GM20431 (cell line): Measurements from ENCODE around the gene NCOA7.

Experiments
- in situ Hi-C: fragments of 300-500 bp; cut with MseI, MboI; formaldehyde crosslinking; loops from one replicate; pipeline ENCODE4 v1.15.0; 2020; ENCODE audit warnings: low sequenced_read_pairs; ENCODE audit not compliant: unreplicated experiment

The NCOA7 gene

GRCh38 chr6:125954735-125955339 lies 164.1 kb downstream of the NCOA7 start:
- in situ Hi-C loops: loop anchor here (10.0 to 25.0 kb wide), 2 partner anchors 170 to 643 kb away; partner anchors contain the start of gene HDDC2

DNA sequence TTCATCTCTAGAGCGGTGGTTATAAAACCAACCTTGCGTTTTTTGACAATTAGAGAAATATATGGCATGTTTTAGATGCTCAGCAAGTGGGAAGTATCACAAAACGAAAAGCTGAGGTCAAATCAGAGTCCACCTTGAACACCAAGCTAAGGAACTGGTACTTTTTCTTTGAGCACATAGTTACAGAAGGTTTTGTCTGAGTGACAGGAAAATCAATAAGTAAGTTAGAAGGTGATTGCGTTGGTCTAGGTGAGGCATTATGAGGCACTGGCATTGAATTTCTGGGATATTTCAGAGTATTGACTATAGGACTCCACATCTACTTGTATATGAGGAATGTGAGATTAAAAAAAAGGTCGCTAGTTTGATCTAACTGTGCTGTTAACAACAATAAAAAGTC lies 165.2 kb downstream of the NCOA7 start:
- in situ Hi-C loops: loop anchor here (10.0 to 25.0 kb wide), 2 partner anchors 171 to 644 kb away; partner anchors contain the start of gene HDDC2

GRCh38 chr6:125956506-125957390 lies 166.0 kb downstream of the NCOA7 start, which contains the start of gene HINT3:
Gene HINT3 (plus strand): TSS chr6:125956770. CDS start chr6:125956978, 208 bp downstream.
- in situ Hi-C loops: loop anchor here (10.0 to 25.0 kb wide), 2 partner anchors 172 to 644 kb away; partner anchors contain the start of gene HDDC2

- in situ Hi-C loops: loop anchor here (10.0 to 25.0 kb wide), 2 partner anchors 173 to 645 kb away; partner anchors contain the start of gene HDDC2
These were observed 166.6 kb downstream of the NCOA7 start for GRCh38 chr6:125957391-125957693.

- in situ Hi-C loops: loop anchor here (10.0 to 25.0 kb wide), 2 partner anchors 173 to 646 kb away; partner anchors contain the start of gene HDDC2
These were observed 167.1 kb downstream of the NCOA7 start for GRCh38 chr6:125957845-125958244.

DNA sequence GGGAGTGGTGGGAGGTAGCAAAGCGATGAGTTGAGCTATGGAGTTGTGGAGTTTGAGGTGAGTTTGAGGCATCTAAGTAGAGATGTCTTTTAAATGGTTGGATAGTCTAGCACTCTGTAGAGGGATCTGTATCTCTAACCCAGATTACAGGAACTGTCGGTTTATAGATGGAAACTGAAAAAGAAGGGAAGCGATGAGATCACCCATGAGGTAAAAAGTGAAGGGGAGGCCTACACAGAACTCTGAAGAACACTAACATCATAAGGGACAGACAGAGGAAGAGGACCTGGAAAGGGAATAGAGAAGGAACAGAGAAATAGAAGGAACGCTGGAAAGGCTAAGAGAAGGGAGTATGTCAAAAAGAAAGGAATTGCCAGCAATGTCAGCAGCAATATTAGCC lies 168.3 kb downstream of the NCOA7 start:
- in situ Hi-C loops: loop anchor here (10.0 to 25.0 kb wide), 2 partner anchors 174 to 647 kb away; partner anchors contain the start of gene HDDC2

DNA sequence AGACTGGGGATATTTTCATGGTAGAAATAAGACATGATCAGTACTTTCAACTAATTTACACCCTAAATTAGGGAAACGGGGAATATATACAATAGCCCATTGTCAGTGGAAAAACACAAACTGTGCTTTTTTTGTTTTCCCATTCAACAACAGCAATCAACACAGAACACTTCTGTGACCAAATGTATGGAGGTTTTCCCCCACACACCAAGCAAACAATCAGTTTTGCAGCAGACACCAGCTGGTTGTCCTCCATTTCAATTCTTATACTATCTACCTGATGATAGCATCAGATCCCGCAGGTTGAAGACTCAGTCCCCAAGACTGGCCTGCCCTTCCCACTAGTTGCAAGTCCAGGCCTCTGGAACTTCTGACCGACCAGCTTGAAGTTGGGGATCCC lies 170.4 kb downstream of the NCOA7 start:
- in situ Hi-C loops: loop anchor here (25.0 kb wide), 1 partner anchor 649 kb away; the partner anchor contains the start of gene HDDC2

- in situ Hi-C loops: loop anchor here (25.0 kb wide), 1 partner anchor 651 kb away; the partner anchor contains the start of gene HDDC2
These were observed 172.2 kb downstream of the NCOA7 start for GRCh38 chr6:125962900-125963497.

DNA sequence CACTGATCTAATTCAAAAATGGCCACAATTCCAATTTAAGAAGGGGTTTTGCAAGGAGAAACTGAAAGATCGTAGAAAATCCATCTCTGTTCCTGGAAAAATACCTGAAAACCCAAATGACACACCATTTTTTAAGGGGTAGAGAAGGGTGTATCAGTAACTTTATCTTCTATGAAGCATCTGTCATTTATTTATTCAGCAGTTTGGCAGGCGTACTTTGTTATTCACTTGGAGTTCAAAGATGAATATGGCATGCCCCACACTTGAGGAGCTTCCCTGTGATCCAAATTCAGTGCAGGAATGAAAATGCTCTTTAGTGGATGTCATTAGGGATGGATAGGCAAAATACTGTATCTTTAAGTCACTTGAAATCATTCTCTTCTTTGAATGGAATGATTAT lies 173.1 kb downstream of the NCOA7 start:
- in situ Hi-C loops: loop anchor here (25.0 kb wide), 1 partner anchor 652 kb away; the partner anchor contains the start of gene HDDC2

DNA sequence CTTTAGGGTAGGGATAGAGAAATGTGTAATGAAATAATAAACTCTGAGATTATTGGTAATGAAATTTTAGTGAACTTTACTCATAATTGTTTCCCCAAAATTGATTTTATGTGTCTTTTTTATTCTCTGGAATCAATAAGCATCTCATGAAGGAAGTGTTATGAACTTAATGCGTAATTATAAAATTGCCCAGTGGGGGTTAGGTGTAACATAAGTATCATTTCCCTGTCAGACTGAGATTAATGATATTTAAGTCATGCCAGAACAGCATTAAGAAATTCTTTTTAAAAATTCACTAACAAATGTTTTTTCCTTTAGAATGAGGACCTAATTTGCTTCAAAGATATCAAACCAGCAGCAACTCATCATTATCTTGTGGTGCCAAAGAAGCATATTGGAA lies 175.8 kb downstream of the NCOA7 start:
- in situ Hi-C loops: loop anchor here (25.0 kb wide), 1 partner anchor 654 kb away; the partner anchor contains the start of gene HDDC2

DNA sequence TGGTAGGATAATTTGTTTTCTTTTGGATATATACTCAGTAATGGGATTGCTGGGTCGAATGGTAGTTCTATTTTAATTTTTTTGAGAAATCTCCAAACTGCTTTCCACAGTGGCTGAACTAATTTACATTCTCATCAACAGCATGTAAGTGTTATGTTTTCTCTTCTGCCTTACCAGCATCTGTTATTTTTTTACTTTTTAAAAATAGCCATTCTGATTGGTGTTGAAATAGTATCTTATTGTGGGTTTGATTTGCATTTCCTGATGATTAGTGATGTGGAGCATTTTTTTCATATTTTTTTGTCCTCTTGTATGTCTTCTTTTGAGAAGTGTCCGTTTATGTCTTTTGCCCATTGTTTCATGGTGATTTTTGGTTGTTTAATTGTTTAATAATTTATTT lies 177.7 kb downstream of the NCOA7 start:
- in situ Hi-C loops: loop anchor here (25.0 kb wide), 1 partner anchor 656 kb away; the partner anchor contains the start of gene HDDC2

DNA sequence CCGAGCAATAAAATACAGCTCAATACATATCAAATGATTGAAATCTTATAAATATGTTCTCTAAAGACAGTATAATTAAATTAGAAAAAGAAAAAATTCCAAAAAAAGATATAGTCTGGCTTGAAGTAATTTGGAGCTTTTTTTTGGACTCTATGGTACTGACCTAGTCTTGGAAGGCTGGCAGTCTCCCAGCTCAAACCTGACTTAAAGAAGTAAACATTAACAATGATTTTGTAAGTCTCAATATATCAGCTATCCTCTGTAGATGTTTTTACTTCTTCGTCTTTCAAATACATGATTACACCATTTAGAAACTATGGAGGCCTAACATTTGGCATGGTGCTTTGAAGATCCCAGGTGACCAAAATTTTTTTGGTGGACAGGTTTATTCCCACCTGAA lies 180.0 kb downstream of the NCOA7 start:
- in situ Hi-C loops: loop anchor here (25.0 kb wide), 1 partner anchor 658 kb away; the partner anchor contains the start of gene HDDC2

DNA sequence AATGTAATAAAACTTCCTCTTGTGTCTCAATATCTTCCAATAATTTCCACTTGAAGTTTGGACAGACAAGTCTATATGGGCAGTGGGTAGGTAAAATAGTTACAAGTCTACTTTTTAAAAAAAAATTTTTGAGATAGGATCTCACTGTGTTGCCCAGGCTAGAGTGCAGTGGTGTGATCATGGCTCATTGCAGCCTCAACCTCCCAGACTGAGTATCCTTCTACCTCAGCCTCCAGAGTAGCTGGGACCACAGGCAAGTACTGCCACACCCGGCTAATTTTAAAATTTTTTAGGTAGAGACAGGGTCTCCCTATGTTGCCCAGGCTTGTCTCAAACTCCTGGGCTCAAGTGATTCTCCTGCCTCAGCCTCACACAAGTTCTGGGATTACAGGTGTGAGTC lies 181.7 kb downstream of the NCOA7 start:
- in situ Hi-C loops: loop anchor here (25.0 kb wide), 1 partner anchor 660 kb away; the partner anchor contains the start of gene HDDC2

DNA sequence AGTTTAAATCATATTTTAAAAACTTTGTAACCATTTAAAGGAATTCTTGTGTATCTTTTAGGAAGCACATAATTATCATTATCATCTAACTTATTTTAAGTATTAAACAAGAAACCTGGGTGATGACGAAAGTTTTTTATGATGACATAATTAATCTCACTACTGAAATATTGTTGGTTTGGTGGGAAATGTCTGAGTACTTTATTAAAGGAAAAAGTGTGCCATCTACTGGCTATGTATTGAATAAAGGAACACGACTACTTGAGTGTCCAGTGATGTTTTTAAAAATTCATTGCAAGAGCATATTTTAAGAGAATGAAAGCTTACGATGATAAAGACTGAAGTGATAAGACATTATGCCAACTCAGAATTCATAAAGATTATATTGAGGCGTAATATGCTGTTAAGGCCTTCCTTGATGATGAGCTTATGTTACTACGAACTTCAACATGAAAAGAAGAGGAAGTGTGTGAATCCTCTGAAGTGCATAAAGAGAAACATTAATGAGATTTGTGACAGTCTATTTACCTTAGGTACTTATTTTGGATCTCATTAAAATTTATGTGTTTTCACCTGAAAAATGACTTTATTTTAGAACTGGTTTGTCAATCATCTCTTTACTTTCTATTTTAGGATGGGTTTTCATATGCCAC lies 183.6 kb downstream of the NCOA7 start:
- in situ Hi-C loops: loop anchor here (25.0 kb wide), 1 partner anchor 662 kb away; the partner anchor contains the start of gene HDDC2

GRCh38 chr6:125979101-125979500 lies 188.3 kb downstream of the NCOA7 start:
- in situ Hi-C loops: no loop called here
